Esophagus muscularis mucosa (tissue), 4 donors: ENCODE measurements around the gene FALEC. TPM values are rescaled to one million over a fixed set of nuclear protein-coding genes. Genes with fewer than 3 reads are reported as not detected.

Experiments
- DNase-seq: peaks from one replicate; pipeline ENCODE4 v3.0.0-alpha.2; 2017; ENCODE audit errors: extremely low spot score
- H3K27ac ChIP-seq, 4 donors: fragments of 200-600 bp; sonication (generic); replicated peaks in 1 of 4; 1 replicate in 3 of 4; 2 replicates in 1 of 4; pipeline ENCODE4 v1.5.1; 2016 to 2019; ENCODE audit warnings: mild to moderate bottlenecking in 1 of 4
- H3K27me3 ChIP-seq, 4 donors: fragments of 200-600 bp; sonication (generic); one replicate each; pipeline versions ENCODE4 v1.5.1 to v1.6.0; 2016 to 2019
- H3K36me3 ChIP-seq, 4 donors: fragments of 200-600 bp; sonication (generic); one replicate each; pipeline ENCODE4 v1.5.1; 2016 to 2019
- H3K4me1 ChIP-seq, 4 donors: fragments of 200-600 bp; sonication (generic); one replicate each; pipeline ENCODE4 v1.5.1; 2016 to 2019
- H3K4me3 ChIP-seq, 4 donors: fragments of 200-600 bp; sonication (generic); 1 replicate in 2 of 4; 2 replicates in 2 of 4; pipeline ENCODE4 v1.5.1; 2016 to 2019; ENCODE audit warnings: mild to moderate bottlenecking in 4 of 4, moderate library complexity in 1 of 4
- H3K9me3 ChIP-seq, 4 donors: fragments of 200-600 bp; sonication (generic); 1 replicate in 3 of 4; 2 replicates in 1 of 4; pipeline ENCODE4 v1.5.1; 2016 to 2019
- CTCF ChIP-seq, 3 experiments: fragments of 200-600 bp in 2 of 3; fragments of 450-650 bp in 1 of 3; sonication (generic) in 2 of 3; IDR thresholded peaks; one replicate each; pipeline ENCODE4 v1.5.1; 2017 to 2019; ENCODE audit warnings: antibody characterized with exemption in 3 of 3, mild to moderate bottlenecking in 2 of 3, moderate library complexity in 1 of 3
- EP300 ChIP-seq: sonication (generic); formaldehyde crosslinking; IDR thresholded peaks from one replicate; pipeline ENCODE4 v1.6.1; 2017; ENCODE audit warnings: antibody characterized with exemption
- POLR2A ChIP-seq: fragments of 450-650 bp; IDR thresholded peaks from one replicate; pipeline ENCODE4 v1.6.1; 2017; ENCODE audit warnings: antibody characterized with exemption, moderate library complexity, mild to moderate bottlenecking, low read depth
- POLR2AphosphoS5 ChIP-seq, 2 donors: sonication (generic); formaldehyde crosslinking; IDR thresholded peaks; one replicate each; pipeline ENCODE4 v1.6.1; 2017; ENCODE audit warnings: antibody characterized with exemption in 2 of 2
- WGBS: methylation state at CpG from one replicate; pipeline ENCODE4 v1.1.5; 2018; 5-methylcytosine and 5-hydroxymethylcytosine counted together
- intact Hi-C: fragments of 100-400 bp; cut with DNase I; formaldehyde crosslinking; loops from one replicate; pipeline ENCODE4 v1.15.1; 2023
- total RNA-seq, 4 donors: library from RNA; depleted of rRNA; stranded (reverse); fragments of >200 nt; gene quantifications; one replicate each; pipeline versions ENCODE4 v1.1.0 to v1.2.1, GENCODE V29; 2016

Gene FALEC
- total RNA-seq, 4 donors from 2014 or later = not detected

GRCh38 chr1:150508982-150509381 is 6.6 kb upstream of the FALEC start:
- no peaks in the 10 kb centered on the region for H3K27me3 ChIP-seq
- TF ChIP-seq CTCF (IDR thresholded peaks at IDR 0.05) (no peak), POLR2AphosphoS5 (IDR thresholded peaks at IDR 0.05) (no peak), POLR2A (no peak), EP300 (no peak)
- no peak for DNase-seq
- H3K9me3 ChIP-seq = no peaks in the 10 kb centered on the region
- WGBS = 75% methylated on average over 4 of the region's 4 CpGs
- peaks cover 17 to 55% (median 51%) of the 10 kb centered on the region in 4 donors for H3K36me3 ChIP-seq
- H3K4me3 ChIP-seq = peak overlapping the region in 2 of 4 donors; percentile 0 to 35
- peak overlapping the region in 3 of 4 donors; percentile 17 to 67 (median 57) for H3K27ac ChIP-seq
- intact Hi-C loops = no loop called here
- peaks cover 4 to 25% (median 22%) of the 10 kb centered on the region in 4 donors for H3K4me1 ChIP-seq

- intact Hi-C loops = loop anchor here (5.0 kb wide), 1 partner anchor 39 kb away; no protein-coding TSS in a partner anchor
- Histone ChIP-seq H3K36me3 (peaks cover 0 to 30% (median 26%) of the 10 kb centered on the region in 4 donors), H3K4me3 (no peak overlapping the region), H3K27ac (no peak overlapping the region), H3K4me1 (peaks cover 16 to 44% (median 42%) of the 10 kb centered on the region in 4 donors), H3K9me3 (no peaks in the 10 kb centered on the region), H3K27me3 (no peaks in the 10 kb centered on the region)
- no peak for DNase-seq
- 96% methylated on average over 11 of the region's 12 CpGs for WGBS
- TF ChIP-seq POLR2AphosphoS5 (IDR thresholded peaks at IDR 0.05) = no peak
- TF ChIP-seq EP300 = no peak
- TF ChIP-seq POLR2A = no peak
- TF ChIP-seq CTCF (IDR thresholded peaks at IDR 0.05) = no peak
These were observed 4.0 kb upstream of the FALEC start for GRCh38 chr1:150511551-150511950.

- Histone ChIP-seq H3K4me1 (peaks cover 16 to 50% (median 48%) of the 10 kb centered on the region in 4 donors), H3K4me3 (no peak overlapping the region), H3K9me3 (no peaks in the 10 kb centered on the region), H3K27ac (no peak overlapping the region), H3K36me3 (peaks cover 0 to 25% (median 20%) of the 10 kb centered on the region in 4 donors), H3K27me3 (no peaks in the 10 kb centered on the region)
- TF ChIP-seq POLR2A = no peak
- no peak for TF ChIP-seq CTCF (IDR thresholded peaks at IDR 0.05)
- no peak for TF ChIP-seq EP300
- no peak for TF ChIP-seq POLR2AphosphoS5 (IDR thresholded peaks at IDR 0.05)
- DNase-seq = no peak
- 95% methylated on average over 17 of the region's 17 CpGs for WGBS
- intact Hi-C loops = loop anchor here (5.0 kb wide), 1 partner anchor 40 kb away; no protein-coding TSS in a partner anchor
These were observed 3.4 kb upstream of the FALEC start for GRCh38 chr1:150511985-150512660.

GRCh38 chr1:150512846-150513245 is 2.7 kb upstream of the FALEC start:
- Histone ChIP-seq H3K4me3 (no peak overlapping the region), H3K36me3 (peaks cover 0 to 25% (median 15%) of the 10 kb centered on the region in 4 donors), H3K4me1 (peaks cover 12 to 50% (median 47%) of the 10 kb centered on the region in 4 donors), H3K27me3 (no peaks in the 10 kb centered on the region), H3K27ac (no peak overlapping the region), H3K9me3 (no peaks in the 10 kb centered on the region)
- WGBS = 46% methylated on average over 2 of the region's 2 CpGs
- no peak for TF ChIP-seq CTCF (IDR thresholded peaks at IDR 0.05)
- TF ChIP-seq POLR2AphosphoS5 (IDR thresholded peaks at IDR 0.05) = no peak
- no peak for TF ChIP-seq EP300
- no peak for TF ChIP-seq POLR2A
- intact Hi-C loops = loop anchor here (5.0 kb wide), 1 partner anchor 41 kb away; no protein-coding TSS in a partner anchor
- DNase-seq = no peak
